GM11168 (cell line): ENCODE data around the gene CCDC149.
"Not testable (repeated sequence)": the region's sequence is repeated elsewhere in the genome, so short reads cannot be mapped to it uniquely, and the experiment has no call there.

Experiments used
- in situ Hi-C: fragments of 300-500 bp; cut with MboI; formaldehyde crosslinking; loops from one replicate; pipeline ENCODE4 v1.12.0; 2022; ENCODE audit warnings: low sequenced_read_pairs; ENCODE audit not compliant: unreplicated experiment

CCDC149 gene

GRCh38 chr4:24917076-24917856 lies 4.4 kb upstream of the CCDC149 start:
- in situ Hi-C loops: no loop called here

GRCh38 chr4:24915121-24915922 lies 2.5 kb upstream of the CCDC149 start:
- in situ Hi-C loops: no loop called here

- in situ Hi-C loops: no loop called here
These were observed 1.6 kb upstream of the CCDC149 start for GRCh38 chr4:24914460-24914859.

GRCh38 chr4:24913119-24913485 lies 260 bp upstream of the CCDC149 start:
- in situ Hi-C loops: no loop called here

- in situ Hi-C loops: no loop called here
These were observed 2.3 kb downstream of the CCDC149 start for GRCh38 chr4:24910499-24910898.

GRCh38 chr4:24909606-24910005 lies 3.2 kb downstream of the CCDC149 start:
- in situ Hi-C loops: not testable (repeated sequence)

GRCh38 chr4:24897639-24898038 lies 15.2 kb downstream of the CCDC149 start:
- in situ Hi-C loops: no loop called here

GRCh38 chr4:24896977-24897376 lies 15.9 kb downstream of the CCDC149 start:
- in situ Hi-C loops: no loop called here

- in situ Hi-C loops: no loop called here
These were observed 16.8 kb downstream of the CCDC149 start for GRCh38 chr4:24896056-24896455.

- in situ Hi-C loops: no loop called here
These were observed 17.4 kb downstream of the CCDC149 start for GRCh38 chr4:24895461-24895860.

GRCh38 chr4:24894846-24895245 lies 18.0 kb downstream of the CCDC149 start:
- in situ Hi-C loops: no loop called here

- in situ Hi-C loops: no loop called here
These were observed 18.6 kb downstream of the CCDC149 start for GRCh38 chr4:24894243-24894642.

- in situ Hi-C loops: no loop called here
These were observed 20.1 kb downstream of the CCDC149 start for GRCh38 chr4:24892778-24893177.

- in situ Hi-C loops: no loop called here
These were observed 20.6 kb downstream of the CCDC149 start for GRCh38 chr4:24892278-24892677.

GRCh38 chr4:24890561-24891126 lies 22.2 kb downstream of the CCDC149 start:
- in situ Hi-C loops: no loop called here

GRCh38 chr4:24889991-24890390 lies 22.9 kb downstream of the CCDC149 start:
- in situ Hi-C loops: no loop called here

- in situ Hi-C loops: no loop called here
These were observed 24.1 kb downstream of the CCDC149 start for GRCh38 chr4:24888475-24889344.

GRCh38 chr4:24887881-24888430 lies 24.9 kb downstream of the CCDC149 start:
- in situ Hi-C loops: no loop called here

- in situ Hi-C loops: no loop called here
These were observed 26.2 kb downstream of the CCDC149 start for GRCh38 chr4:24886596-24886995.

GRCh38 chr4:24885342-24885741 lies 27.5 kb downstream of the CCDC149 start:
- in situ Hi-C loops: no loop called here
